VCaP (cell line): ENCODE data around the gene CCDC69.

Experiments used
- H3K27ac ChIP-seq: fragments of 450-650 bp; 2 replicates; pipeline ENCODE4 v1.5.1; 2017
- CTCF ChIP-seq: fragments of 450-650 bp; conservative IDR thresholded peaks from 2 replicates; pipeline ENCODE4 v1.5.1; 2017; ENCODE audit warnings: mild to moderate bottlenecking, moderate library complexity

Gene CCDC69

GRCh38 chr5:151223447-151224264 lies at the start of gene CCDC69:
Gene CCDC69, minus strand, starts transcription at chr5:151224092. Its CDS starts 122 bp downstream, at chr5:151223970.
- H3K27ac ChIP-seq: peak within 1 kb of the TSS; percentile 57; the same call in 1 of the 2 replicates
- TF ChIP-seq CTCF: peak; percentile 66

DNA sequence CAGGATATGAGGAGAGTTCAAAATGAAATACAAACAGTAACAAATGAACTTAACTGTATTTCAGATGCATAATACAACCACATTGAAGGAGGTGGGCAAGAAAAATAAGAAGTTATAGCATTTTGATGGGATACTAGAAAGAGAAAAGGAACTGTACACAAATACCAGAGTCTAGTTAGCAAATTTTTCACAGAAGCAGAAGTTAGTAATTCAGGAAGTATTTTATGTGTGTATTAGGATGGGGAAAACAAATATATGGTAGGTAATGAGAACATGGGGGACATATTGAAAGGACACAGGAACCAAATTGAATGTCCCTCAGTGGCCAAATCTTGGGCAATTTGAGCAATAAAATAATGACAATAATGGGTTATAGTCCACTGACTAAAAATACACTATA lies 47.4 kb upstream of the CCDC69 start:
- TF ChIP-seq CTCF: no peak
- H3K27ac ChIP-seq: no peak overlapping the region

- no peak for TF ChIP-seq CTCF
- no peak overlapping the region for H3K27ac ChIP-seq
These were observed 46.7 kb upstream of the CCDC69 start for GRCh38 chr5:151270599-151270998.

DNA sequence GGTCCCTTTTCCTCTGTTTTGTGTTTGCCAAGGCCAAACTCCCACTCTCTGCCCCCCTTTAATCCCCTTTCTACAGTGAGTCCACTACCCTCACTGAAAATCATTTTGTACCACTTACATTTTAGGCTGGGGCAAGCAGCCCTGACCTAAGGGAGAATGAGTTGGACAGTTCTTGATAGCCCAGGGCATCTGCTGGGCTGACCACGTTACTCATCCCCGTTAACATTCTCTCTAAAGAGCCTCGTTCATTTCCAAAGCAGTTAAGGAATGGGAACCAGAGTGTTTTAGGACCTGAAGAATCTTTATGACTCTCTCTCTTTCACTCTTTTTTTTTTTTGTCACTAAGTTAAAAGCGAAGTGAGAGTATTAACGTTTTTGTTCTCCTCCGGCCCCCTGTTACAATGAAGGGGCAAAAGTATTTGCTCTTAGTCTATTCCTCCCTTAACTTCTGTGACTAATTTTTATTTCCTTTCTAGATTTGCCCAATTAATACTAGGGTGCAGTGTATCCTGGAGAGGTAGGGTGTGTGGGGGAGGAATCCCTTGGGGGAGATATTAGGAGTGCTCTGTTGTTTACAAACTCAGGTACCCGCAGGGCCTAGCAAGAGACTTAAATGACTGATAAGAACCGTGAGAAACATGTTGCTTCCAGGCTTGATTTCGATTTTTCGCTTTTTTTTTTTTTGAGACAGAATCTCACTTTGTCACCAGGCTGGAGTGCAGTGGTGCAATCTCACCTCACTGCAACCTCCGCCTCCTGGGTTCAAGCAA lies 43.8 kb upstream of the CCDC69 start:
- no peak overlapping the region for H3K27ac ChIP-seq
- no peak for TF ChIP-seq CTCF

GRCh38 chr5:151264113-151264512 lies 40.2 kb upstream of the CCDC69 start:
- no peak overlapping the region for H3K27ac ChIP-seq
- TF ChIP-seq CTCF: no peak

GRCh38 chr5:151262532-151262931 lies 38.6 kb upstream of the CCDC69 start:
- no peak for TF ChIP-seq CTCF
- no peak overlapping the region for H3K27ac ChIP-seq

GRCh38 chr5:151259931-151260330 lies 36.0 kb upstream of the CCDC69 start:
- no peak overlapping the region for H3K27ac ChIP-seq
- TF ChIP-seq CTCF: no peak
